OCI-LY3 (cell line): Measurements from ENCODE around the gene MTMR3.

Experiments
- H2AFZ ChIP-seq: fragments of 200-600, 300-600 bp; shearing (Covaris generic); 2 replicates; pipeline ENCODE4 v1.6.0; 2014; ENCODE audit warnings: antibody characterized with exemption, low read depth, low read length
- H3K27ac ChIP-seq: fragments of 200-600, 300-600 bp; sonication (generic); 2 replicates; pipeline ENCODE4 v1.5.1; 2014; ENCODE audit warnings: mild to moderate bottlenecking, low read length, moderate library complexity, mixed read lengths
- H3K27me3 ChIP-seq: fragments of 200-600, 300-600 bp; sonication (generic); 2 replicates; pipeline ENCODE4 v1.6.1; 2014; ENCODE audit warnings: low read depth, low read length, mixed read lengths
- H3K36me3 ChIP-seq: fragments of 200-600, 300-600 bp; sonication (generic); replicated peaks from 2 replicates; pipeline ENCODE3; 2014; ENCODE audit warnings: low read depth, low read length, mixed read lengths
- H3K4me1 ChIP-seq: fragments of 300-600, 200-600 bp; sonication (generic); 2 replicates; pipeline ENCODE4 v1.6.1; 2014; ENCODE audit warnings: low read length, mixed read lengths
- H3K4me2 ChIP-seq: fragments of 200-600, 300-600 bp; sonication (generic); 2 replicates; pipeline ENCODE4 v1.6.1; 2014; ENCODE audit warnings: low read length, mixed read lengths
- H3K4me3 ChIP-seq: fragments of 300-600, 200-600 bp; sonication (generic); 2 replicates; pipeline ENCODE4 v1.5.1; 2014; ENCODE audit warnings: antibody characterized with exemption, mild to moderate bottlenecking, low read length, moderate library complexity
- H3K79me2 ChIP-seq: fragments of 300-600, 200-600 bp; shearing (Covaris generic); 2 replicates; pipeline ENCODE4 v1.6.1; 2014; ENCODE audit warnings: mild to moderate bottlenecking, low read length, mixed read lengths
- H3K9ac ChIP-seq: fragments of 300-600, 200-600 bp; shearing (Covaris generic); 2 replicates; pipeline ENCODE4 v1.6.0; 2014; ENCODE audit warnings: mild to moderate bottlenecking, low read length, moderate library complexity
- H3K9me3 ChIP-seq: fragments of 200-600, 300-600 bp; shearing (Covaris generic); 2 replicates; pipeline ENCODE4 v1.6.1; 2014; ENCODE audit warnings: low read length, mixed read lengths; ENCODE audit not compliant: insufficient read depth
- H4K20me1 ChIP-seq: fragments of 200-600, 300-600 bp; sonication (generic); 2 replicates; pipeline ENCODE4 v1.6.1; 2016; ENCODE audit warnings: low read length, mixed read lengths; ENCODE audit not compliant: insufficient read depth
- CTCF ChIP-seq: fragments of 200-600, 300-600 bp; sonication (generic); IDR thresholded peaks from 2 replicates; pipeline ENCODE4 v1.5.1; 2014; ENCODE audit warnings: antibody characterized with exemption, low read length, low read depth
- EZH2phosphoT487 ChIP-seq: fragments of 200-600 bp; shearing (Covaris generic); IDR thresholded peaks from 2 replicates; pipeline ENCODE4 v1.6.1; 2018; ENCODE audit warnings: antibody characterized with exemption, mixed run types, low read depth

Gene MTMR3

GRCh38 chr22:30014244-30014643, 131.3 kb downstream of the MTMR3 start:
- H3K79me2 ChIP-seq: no peaks in the 10 kb centered on the region
- H3K27me3 ChIP-seq: no peaks in the 10 kb centered on the region
- H3K9me3 ChIP-seq: no peaks in the 10 kb centered on the region
- no peaks in the 10 kb centered on the region for H3K4me1 ChIP-seq
- no peak for TF ChIP-seq EZH2phosphoT487
- no peak for TF ChIP-seq CTCF
- H3K27ac ChIP-seq: no peak overlapping the region
- H3K4me2 ChIP-seq: no peak overlapping the region
- peaks cover 13% of the 10 kb centered on the region for H3K36me3 ChIP-seq
- no peaks in the 10 kb centered on the region for H4K20me1 ChIP-seq
- no peak overlapping the region for H3K9ac ChIP-seq
- H2AFZ ChIP-seq: no peak overlapping the region
- no peak overlapping the region for H3K4me3 ChIP-seq

GRCh38 chr22:30015229-30015797, 132.3 kb downstream of the MTMR3 start:
- H3K9me3 ChIP-seq: no peaks in the 10 kb centered on the region
- no peak overlapping the region for H2AFZ ChIP-seq
- no peak overlapping the region for H3K4me3 ChIP-seq
- no peaks in the 10 kb centered on the region for H3K27me3 ChIP-seq
- H3K4me1 ChIP-seq: no peaks in the 10 kb centered on the region
- H3K27ac ChIP-seq: no peak overlapping the region
- H3K4me2 ChIP-seq: no peak overlapping the region
- H4K20me1 ChIP-seq: no peaks in the 10 kb centered on the region
- TF ChIP-seq CTCF: no peak
- no peak for TF ChIP-seq EZH2phosphoT487
- no peak overlapping the region for H3K9ac ChIP-seq
- no peaks in the 10 kb centered on the region for H3K79me2 ChIP-seq
- peaks cover 16% of the 10 kb centered on the region for H3K36me3 ChIP-seq

GRCh38 chr22:30015846-30016245, 132.9 kb downstream of the MTMR3 start:
- TF ChIP-seq CTCF (no peak), EZH2phosphoT487 (no peak)
- peaks cover 16% of the 10 kb centered on the region for H3K36me3 ChIP-seq

GRCh38 chr22:30016596-30016995, 133.6 kb downstream of the MTMR3 start:
- H3K9ac ChIP-seq: no peak overlapping the region
- H4K20me1 ChIP-seq: no peaks in the 10 kb centered on the region
- H3K27me3 ChIP-seq: no peaks in the 10 kb centered on the region
- H3K4me2 ChIP-seq: no peak overlapping the region
- H2AFZ ChIP-seq: no peak overlapping the region
- no peaks in the 10 kb centered on the region for H3K79me2 ChIP-seq
- H3K36me3 ChIP-seq: peaks cover 16% of the 10 kb centered on the region
- no peak overlapping the region for H3K4me3 ChIP-seq
- no peaks in the 10 kb centered on the region for H3K9me3 ChIP-seq
- no peaks in the 10 kb centered on the region for H3K4me1 ChIP-seq
- no peak for TF ChIP-seq EZH2phosphoT487
- no peak for TF ChIP-seq CTCF
- H3K27ac ChIP-seq: no peak overlapping the region

More at GRCh38 chr22:30015846-30016245, 132.9 kb downstream of the MTMR3 start:
- no peaks in the 10 kb centered on the region for H3K27me3 ChIP-seq
- H4K20me1 ChIP-seq: no peaks in the 10 kb centered on the region
- no peak overlapping the region for H3K9ac ChIP-seq
- H3K4me2 ChIP-seq: no peak overlapping the region
- no peak overlapping the region for H3K4me3 ChIP-seq
- no peaks in the 10 kb centered on the region for H3K4me1 ChIP-seq
- no peaks in the 10 kb centered on the region for H3K9me3 ChIP-seq
- H2AFZ ChIP-seq: no peak overlapping the region
- no peaks in the 10 kb centered on the region for H3K79me2 ChIP-seq
- H3K27ac ChIP-seq: no peak overlapping the region
